ENCODE data around the gene TBC1D9B. TPM values are rescaled to one million over a fixed set of nuclear protein-coding genes. Genes with fewer than 3 reads are reported as not detected.

TBC1D9B gene
- total and polyA plus RNA-seq, 8 donors, result 42.1 to 87.2 (median 54.9) TPM

GRCh38 chr5:179889885-179890284 is 17.8 kb downstream of the TBC1D9B start:
- 93 to 97% methylated on average over 13 of the region's 13 CpGs for WGBS, 2 donors
- no peak for DNase-seq
- FAIRE-seq, result no peak
- H3K27me3 ChIP-seq, result no peaks in the 10 kb centered on the region
- H3K4me1 ChIP-seq, result no peaks in the 10 kb centered on the region
- no peak for TF ChIP-seq CTCF (IDR thresholded peaks at IDR 0.05)
- no peak overlapping the region for H3K27ac ChIP-seq
- intact Hi-C loops (cut with DNase I), result no loop called here
- H3K36me3 ChIP-seq, result peaks cover 0 to 78% (median 37%) of the 10 kb centered on the region in 3 donors
- no peak overlapping the region for H3K4me3 ChIP-seq
- ATAC-seq, result no peak
- H3K9me3 ChIP-seq, result no peaks in the 10 kb centered on the region

- ATAC-seq (no peak), DNase-seq (no peak), FAIRE-seq (no peak)
- no peak overlapping the region for H3K4me3 ChIP-seq
- TF ChIP-seq CTCF (IDR thresholded peaks at IDR 0.05), result no peak
- H3K36me3 ChIP-seq, result peaks cover 0 to 73% (median 34%) of the 10 kb centered on the region in 3 donors
- intact Hi-C loops (cut with DNase I), result no loop called here
- WGBS, 2 donors, result 91 to 95% methylated on average over 4 to 6 of the region's 6 CpGs
- no peaks in the 10 kb centered on the region for H3K9me3 ChIP-seq
- no peak overlapping the region for H3K27ac ChIP-seq
- no peaks in the 10 kb centered on the region for H3K4me1 ChIP-seq
- no peaks in the 10 kb centered on the region for H3K27me3 ChIP-seq
Observed at GRCh38 chr5:179887802-179888201, 19.9 kb downstream of the TBC1D9B start.

DNA sequence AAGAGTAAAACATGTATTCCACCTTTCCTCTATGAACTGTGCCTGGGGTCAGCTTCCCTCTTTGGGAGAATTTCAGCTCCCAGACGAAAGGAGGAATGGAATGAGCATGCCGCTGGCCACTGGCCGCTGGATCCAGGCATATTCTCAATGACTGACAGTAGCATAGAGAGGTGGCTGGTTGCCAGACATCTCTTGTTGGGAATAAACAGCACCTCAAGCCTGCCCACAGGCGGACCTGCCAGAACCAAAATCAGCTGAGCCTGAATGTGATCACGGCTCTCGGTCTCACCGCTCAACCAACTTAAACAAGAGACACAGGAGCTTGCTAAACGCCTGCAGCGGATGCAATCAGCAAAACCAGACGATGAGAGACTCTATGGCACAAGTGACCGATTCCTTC is 20.6 kb downstream of the TBC1D9B start:
- Histone ChIP-seq H3K36me3 (peaks cover 0 to 66% (median 31%) of the 10 kb centered on the region in 3 donors), H3K27ac (no peak overlapping the region), H3K9me3 (no peaks in the 10 kb centered on the region), H3K27me3 (no peaks in the 10 kb centered on the region), H3K4me1 (no peaks in the 10 kb centered on the region), H3K4me3 (no peak overlapping the region)
- no peak for FAIRE-seq
- no peak for TF ChIP-seq CTCF (IDR thresholded peaks at IDR 0.05)
- ATAC-seq, result no peak
- intact Hi-C loops (cut with DNase I), result no loop called here
- no peak for DNase-seq
- WGBS, 2 donors, result 94 to 97% methylated on average over 11 of the region's 11 CpGs

- intact Hi-C loops (cut with DNase I), result no loop called here
- DNase-seq, result no peak
- Histone ChIP-seq H3K27ac (no peak overlapping the region), H3K4me3 (no peak overlapping the region), H3K9me3 (no peaks in the 10 kb centered on the region), H3K27me3 (no peaks in the 10 kb centered on the region), H3K4me1 (no peaks in the 10 kb centered on the region), H3K36me3 (peaks cover 0 to 60% (median 25%) of the 10 kb centered on the region in 3 donors)
- 89 to 93% methylated on average over 14 of the region's 14 CpGs for WGBS, 2 donors
- no peak for FAIRE-seq
- no peak for TF ChIP-seq CTCF (IDR thresholded peaks at IDR 0.05)
- no peak for ATAC-seq
Observed at GRCh38 chr5:179886190-179886911, 21.3 kb downstream of the TBC1D9B start.

- ATAC-seq (no peak), DNase-seq (peak in 1 of 6 donors; percentile 39), FAIRE-seq (no peak)
- Histone ChIP-seq H3K4me1 (no peaks in the 10 kb centered on the region), H3K36me3 (peaks cover 0 to 53% (median 18%) of the 10 kb centered on the region in 3 donors), H3K27me3 (no peaks in the 10 kb centered on the region), H3K27ac (no peak overlapping the region), H3K9me3 (no peaks in the 10 kb centered on the region), H3K4me3 (no peak overlapping the region)
- intact Hi-C loops (cut with DNase I), result no loop called here
- 96 to 97% methylated on average over 13 of the region's 13 CpGs for WGBS, 2 donors
- TF ChIP-seq CTCF (IDR thresholded peaks at IDR 0.05), result no peak
Observed at GRCh38 chr5:179885491-179886090, 22.1 kb downstream of the TBC1D9B start.

All from pancreas (tissue), 10 donors.